Natural killer cell (primary cell): ENCODE data around the gene ZFYVE1. TPM values are rescaled to one million over a fixed set of nuclear protein-coding genes. Genes with fewer than 3 reads are reported as not detected.

ENCODE experiments used
- ATAC-seq, 3 donors: fragments of 150-1000 bp in 2 of 3; fragments of 200-7000 bp in 1 of 3; cut with Tn5 transposase; 1 replicate in 1 of 3; 2 replicates in 2 of 3; pipeline ENCODE4 v1.10.0; 2021; ENCODE audit warnings: mild to moderate bottlenecking in 2 of 3, moderate library complexity in 2 of 3
- DNase-seq, 2 donors: peaks; one replicate each; pipeline versions ENCODE4 v3.0.0 to v3.0.0-alpha.2; 2013 to 2021; ENCODE audit warnings: mixed read lengths in 1 of 2
- H3K27ac ChIP-seq: one replicate; pipeline ENCODE4 v1.5.1; 2013; ENCODE audit warnings: mild to moderate bottlenecking, low read length
- H3K27me3 ChIP-seq: one replicate; pipeline ENCODE4 v1.6.1; 2013; ENCODE audit warnings: low read length; ENCODE audit not compliant: control insufficient read depth, insufficient read depth
- H3K36me3 ChIP-seq: one replicate; pipeline ENCODE4 v1.6.1; 2013; ENCODE audit warnings: low read length; ENCODE audit not compliant: control insufficient read depth, insufficient read depth
- H3K4me1 ChIP-seq: one replicate; pipeline ENCODE4 v1.6.1; 2013; ENCODE audit warnings: low read length; ENCODE audit not compliant: control insufficient read depth, insufficient read depth
- H3K4me3 ChIP-seq: one replicate; pipeline ENCODE4 v1.5.1; 2013; ENCODE audit warnings: low read length
- H3K9me3 ChIP-seq: one replicate; pipeline ENCODE4 v1.6.1; 2013; ENCODE audit warnings: low read length; ENCODE audit not compliant: control insufficient read depth, insufficient read depth
- H3K27ac Mint-ChIP-seq, 2 donors: one replicate each; pipeline ENCODE4 v1.8.0; 2022; ENCODE audit warnings: mild to moderate bottlenecking in 2 of 2, mixed read lengths in 2 of 2, moderate library complexity in 1 of 2
- H3K27me3 Mint-ChIP-seq, 2 donors: one replicate each; pipeline ENCODE4 v1.8.0; 2022; ENCODE audit warnings: low read depth in 2 of 2, mixed read lengths in 2 of 2
- H3K36me3 Mint-ChIP-seq: one replicate; pipeline ENCODE4 v1.8.0; 2022; ENCODE audit warnings: mixed read lengths
- H3K4me1 Mint-ChIP-seq, 2 donors: one replicate each; pipeline ENCODE4 v1.8.0; 2022; ENCODE audit warnings: mixed read lengths in 2 of 2
- H3K4me3 Mint-ChIP-seq: one replicate; pipeline ENCODE4 v1.8.0; 2022; ENCODE audit warnings: mild to moderate bottlenecking, moderate library complexity, mixed read lengths
- H3K9me3 Mint-ChIP-seq, 2 donors: one replicate each; pipeline ENCODE4 v1.8.0; 2022; ENCODE audit warnings: mixed read lengths in 2 of 2
- CTCF ChIP-seq: fragments of 200-600 bp; IDR thresholded peaks from one replicate; pipeline ENCODE4 v1.8.0; 2022; ENCODE audit warnings: antibody characterized with exemption
- WGBS: methylation state at CpG from one replicate; pipeline ENCODE4 v1.1.7; 2013; ENCODE audit warnings: missing lambda C conversion rate; ENCODE audit not compliant: insufficient coverage; 5-methylcytosine and 5-hydroxymethylcytosine counted together
- intact Hi-C: fragments of 100-400 bp; cut with micrococcal nuclease; formaldehyde crosslinking; loops from one replicate; pipeline ENCODE4 v1.14.2; 2022
- total RNA-seq, 4 donors: library from RNA; stranded (reverse); fragments of 120-200 nt in 1 of 4; gene quantifications; one replicate each; pipeline versions ENCODE4 v1.2.3 to v1.2.4, GENCODE V29; 2013 to 2022

Gene ZFYVE1
- total RNA-seq, 3 donors from 2014 or later (not counting 1 experiment from before 2014, with no cell fraction given): 24.1 to 28.6 (median 25.6) TPM

- Histone ChIP-seq H3K27me3 (peaks cover 10% of the 10 kb centered on the region), H3K9me3 (no peaks in the 10 kb centered on the region), H3K4me1 (no peaks in the 10 kb centered on the region), H3K4me3 (no peak overlapping the region), H3K27ac (no peak overlapping the region), H3K36me3 (no peaks in the 10 kb centered on the region)
- Mint-ChIP-seq H3K9me3 (no peaks in the 10 kb centered on the region), H3K4me3 (no peak overlapping the region), H3K27ac (no peak overlapping the region), H3K27me3 (peaks cover 28 to 29% of the 10 kb centered on the region in 2 donors), H3K36me3 (no peaks in the 10 kb centered on the region), H3K4me1 (no peaks in the 10 kb centered on the region)
- DNase-seq: no peak
- no peak for TF ChIP-seq CTCF
- WGBS: 79% methylated on average over 2 of the region's 2 CpGs
- ATAC-seq: no peak
- intact Hi-C loops: no loop called here
These were observed 106.9 kb downstream of the ZFYVE1 start for GRCh38 chr14:72920008-72920407.

Other genes with a start within 250 kb of the ZFYVE1 start
- gene DPF3, start 133.0 kb downstream of the ZFYVE1 start, total RNA-seq: 1 to 10 TPM; 1.4 to 1.8 (median 1.4) TPM
- 10 to 100 TPM in 2 of 3 donors, 1 to 10 TPM in 1; 4.6 to 18.6 (median 16.5) TPM for gene DCAF4, start 100.6 kb downstream of the ZFYVE1 start, total RNA-seq
- 100 to 1,000 TPM; 180 to 185 (median 182) TPM for gene RBM25, start 31.4 kb upstream of the ZFYVE1 start, total RNA-seq
- 10 to 100 TPM; 47.1 to 62.6 (median 55.2) TPM for gene PSEN1, start 109.4 kb upstream of the ZFYVE1 start, total RNA-seq
- under 1 TPM; 0.24 to 0.70 (median 0.34) TPM for gene PAPLN, start 210.4 kb upstream of the ZFYVE1 start, total RNA-seq